NCI-H2081 treated with DMSO at 0.1 percent for 48 hours (cell line): ENCODE measurements around the gene ICAM1.

Experiments used
- DNase-seq: peaks from one replicate; lab custom pipeline; 2025; lab: John Stamatoyannopoulos, UW

Gene ICAM1

DNA sequence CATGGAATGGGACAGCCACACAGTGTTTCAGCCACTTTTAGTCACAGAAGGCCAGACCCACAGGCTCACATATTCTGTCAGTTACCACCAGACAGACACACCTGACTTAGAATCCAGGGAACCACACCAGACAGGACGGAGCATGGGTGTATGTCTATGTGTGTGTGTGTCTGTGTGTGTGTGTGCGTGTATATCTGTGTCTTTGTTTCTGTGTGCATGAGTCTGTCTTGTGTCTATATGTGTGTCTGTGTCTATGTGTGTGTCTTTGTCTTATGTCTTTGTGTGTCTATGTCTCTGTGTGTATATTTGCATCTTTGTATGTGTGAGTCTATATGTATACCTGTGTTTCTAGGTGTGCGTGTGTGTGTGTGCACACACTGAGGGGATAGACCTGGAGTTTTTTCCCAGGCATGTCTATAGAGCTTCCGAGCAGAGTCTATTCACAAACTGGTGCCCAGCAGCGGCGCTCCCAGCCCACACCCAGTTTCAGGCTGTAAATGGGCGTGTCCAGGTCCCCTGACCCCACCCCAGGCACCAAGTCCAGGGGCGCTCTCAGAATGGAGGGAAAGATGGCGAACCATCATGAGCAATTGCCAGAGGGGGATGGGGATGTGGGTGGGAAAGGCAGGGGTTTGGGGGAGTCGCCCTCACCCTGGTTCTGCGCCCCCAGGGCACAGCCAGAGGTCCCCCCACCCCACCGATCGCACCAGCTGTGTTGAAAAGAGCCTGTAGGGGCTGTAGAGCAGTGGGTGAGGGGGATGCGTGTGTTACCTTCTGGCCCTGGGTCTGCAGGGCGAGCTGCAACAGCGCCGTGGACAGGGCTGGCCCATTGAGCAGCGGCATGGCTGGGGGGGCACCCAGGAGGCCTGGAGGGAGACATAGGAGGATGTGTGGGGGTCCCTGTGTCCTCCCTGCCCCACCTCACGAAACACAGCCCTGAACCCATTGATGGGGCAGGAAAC, 51.2 kb downstream of the ICAM1 start:
- no peak for DNase-seq

DNA sequence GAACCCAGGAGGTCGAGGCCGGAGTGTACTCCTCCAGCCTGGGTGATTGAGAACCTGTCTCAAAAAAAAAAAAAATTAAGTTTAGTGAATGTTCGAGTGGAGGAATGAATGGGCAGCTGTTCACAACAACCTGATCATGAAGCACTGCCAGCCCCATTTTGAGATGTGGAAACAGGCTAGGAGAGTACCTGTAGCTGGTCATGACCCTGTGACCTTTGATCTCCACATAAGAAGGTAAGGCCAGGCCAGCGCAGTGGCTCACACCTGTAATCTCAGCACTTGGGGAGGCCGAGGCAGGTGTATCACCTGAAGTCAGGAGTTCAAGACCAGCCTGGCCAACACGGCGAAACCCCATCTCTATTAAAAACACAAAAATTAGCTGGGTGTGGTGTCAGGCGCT, 54.8 kb downstream of the ICAM1 start:
- DNase-seq: no peak

DNA sequence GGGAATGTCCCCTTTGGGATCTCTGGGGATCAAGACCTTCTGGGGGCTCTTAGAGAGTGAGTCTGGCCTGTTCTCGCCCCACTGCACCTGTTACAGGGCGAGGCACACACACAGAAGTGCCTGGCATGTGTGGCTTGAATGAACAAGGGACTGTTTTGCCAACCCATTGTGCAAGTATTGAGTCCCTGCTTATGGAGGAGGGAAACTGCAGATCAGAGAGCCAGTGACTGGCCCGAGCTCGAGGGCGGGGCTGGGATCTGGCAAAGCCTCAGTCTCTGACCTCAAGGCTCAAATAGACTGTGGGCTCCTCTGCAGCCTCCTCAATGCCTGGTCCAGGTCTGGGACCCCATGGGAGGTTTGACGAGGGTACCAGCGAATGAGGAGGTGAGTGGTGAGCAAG, 56.9 kb downstream of the ICAM1 start:
- DNase-seq: no peak

DNA sequence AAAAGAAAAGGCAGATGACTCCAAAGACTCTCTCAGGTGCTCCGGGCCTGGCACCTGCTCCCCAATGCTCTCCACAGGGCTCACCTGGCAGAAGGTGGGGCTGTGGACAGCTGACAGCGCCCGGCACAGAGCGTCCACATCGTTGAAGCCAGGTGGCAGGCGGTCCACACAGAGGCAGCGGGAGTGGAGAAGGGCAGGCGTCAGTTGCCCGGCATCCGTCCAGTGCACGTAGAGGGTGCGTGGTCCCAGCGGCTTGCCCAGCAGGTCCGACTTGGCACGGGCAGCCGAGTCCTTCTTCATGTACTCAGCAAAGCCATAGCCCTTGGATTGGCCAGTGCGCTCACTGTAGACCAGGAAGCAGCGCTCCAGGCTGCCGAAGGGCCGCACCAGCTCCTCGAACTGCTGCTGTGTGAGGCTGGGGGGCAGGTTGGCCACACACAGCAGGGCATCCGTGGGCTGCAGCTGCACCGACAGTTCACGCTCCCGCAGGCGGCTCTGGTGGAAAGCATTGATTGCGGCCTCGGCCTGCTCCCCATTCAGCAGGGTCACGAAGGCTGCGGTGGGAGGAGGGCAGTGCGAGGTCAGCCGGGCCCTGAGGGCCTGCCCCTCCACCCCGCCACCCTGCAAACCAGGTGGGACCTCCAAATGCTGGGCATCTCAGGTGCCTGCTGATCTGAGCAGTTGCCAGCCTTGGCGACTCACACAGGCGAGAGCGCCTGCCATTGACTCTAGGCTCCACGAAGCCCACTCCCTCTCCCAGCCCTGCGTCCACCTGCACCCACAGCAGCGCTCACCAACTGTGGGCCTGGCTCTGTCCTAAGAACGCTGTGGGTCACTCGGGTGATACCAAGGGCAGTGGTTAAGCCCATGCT, 57.9 kb downstream of the ICAM1 start:
- DNase-seq: no peak

DNA sequence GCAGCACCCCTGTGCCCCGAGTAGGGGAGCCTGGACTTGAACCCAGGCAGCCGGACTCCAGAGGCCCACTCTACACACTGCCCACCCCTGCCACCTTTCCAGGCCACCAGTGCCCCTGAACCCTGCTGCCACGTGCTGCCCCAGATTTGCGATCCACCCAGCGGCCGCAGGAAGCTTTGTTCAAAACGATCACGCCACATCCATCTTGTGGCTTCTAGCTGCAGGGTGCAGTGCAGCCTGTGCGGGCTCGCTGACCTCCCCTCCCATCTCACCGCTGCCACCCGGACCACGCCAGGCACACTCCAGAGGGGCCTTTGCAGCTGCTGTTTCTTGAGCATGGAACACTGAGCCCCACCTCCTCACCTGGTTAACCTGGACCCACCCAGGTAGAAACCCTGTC, 58.6 kb downstream of the ICAM1 start:
- DNase-seq: no peak

DNA sequence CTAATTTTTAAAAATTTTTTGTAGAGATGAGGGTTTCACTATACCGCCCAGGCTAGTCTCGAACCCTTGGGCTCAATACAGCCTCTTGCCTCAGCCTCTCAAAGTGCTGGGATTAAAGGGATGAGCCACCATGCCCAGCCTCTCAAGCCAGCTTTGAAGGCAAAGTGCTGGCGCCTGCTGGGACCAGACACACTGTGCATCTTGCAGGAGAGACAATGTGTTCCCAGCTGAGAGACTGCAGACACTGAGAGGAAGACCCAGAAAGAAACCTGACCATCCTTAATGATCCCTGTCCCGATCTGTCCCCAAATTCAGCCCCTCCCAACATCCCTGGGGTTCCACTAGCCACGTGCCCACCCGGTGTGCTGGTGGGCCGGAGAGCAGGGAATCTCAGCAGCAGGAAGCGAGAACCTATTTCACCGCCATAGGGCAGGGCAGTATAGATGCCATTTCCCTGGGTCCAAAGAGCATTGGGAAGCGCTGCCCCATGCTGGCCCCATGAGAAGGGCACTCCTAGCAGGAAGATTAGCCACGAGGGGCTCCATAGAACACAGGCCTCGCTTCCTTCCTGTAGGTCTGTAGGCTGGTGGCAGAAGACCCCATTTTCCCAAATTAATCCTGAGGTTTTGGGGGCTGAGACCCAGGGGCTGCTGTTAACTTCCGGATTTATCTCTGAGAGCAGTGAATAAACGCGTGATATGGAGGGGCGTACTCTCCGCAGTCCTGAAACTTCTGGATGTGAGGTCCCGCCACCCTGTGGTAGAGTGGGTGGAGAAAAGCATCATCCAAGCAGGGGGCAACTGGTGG, 61.4 kb downstream of the ICAM1 start:
- DNase-seq: no peak

DNA sequence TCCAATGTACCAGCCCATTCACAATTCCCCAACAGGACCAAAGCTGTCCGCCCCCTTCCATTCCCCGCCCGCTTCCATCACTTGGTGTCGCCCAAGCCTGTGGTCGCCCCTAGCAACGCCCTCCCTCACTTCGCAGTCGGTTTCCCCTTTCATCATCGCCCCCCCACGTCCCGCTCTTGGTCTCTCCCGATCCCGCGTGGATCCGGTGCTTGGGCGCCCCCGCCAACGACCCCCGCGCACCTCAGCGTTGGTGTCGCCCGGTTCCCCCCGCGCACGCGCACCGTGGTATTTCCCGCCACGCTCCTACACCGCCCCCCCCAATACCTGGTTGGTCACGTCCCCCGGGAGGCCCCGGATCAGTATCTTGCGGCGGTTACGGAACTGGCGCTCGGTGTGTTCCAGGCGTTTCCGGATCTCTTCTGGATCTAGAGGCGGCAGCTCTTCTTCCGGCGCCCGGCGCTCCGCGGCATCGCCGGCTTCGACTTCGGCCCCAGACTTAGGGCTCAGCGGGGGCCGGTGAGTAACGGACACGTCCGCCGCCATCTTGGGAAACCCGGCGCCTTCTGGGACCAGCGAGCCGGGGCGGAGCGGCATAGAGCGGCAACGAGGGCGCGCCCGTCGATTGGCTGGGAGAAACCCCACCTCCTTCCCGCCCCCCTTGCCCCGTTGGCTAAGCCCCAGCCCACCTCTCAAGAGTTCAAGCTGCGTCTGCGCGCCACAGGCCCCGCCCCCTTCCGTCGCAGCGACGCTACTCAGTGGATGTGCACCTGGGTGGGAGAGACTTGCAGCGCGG, 62.2 kb downstream of the ICAM1 start, which contains the start of gene RAVER1:
Gene RAVER1 (minus strand): TSS at position 565 of the 793 bp plus-strand sequence. CDS start 22 bp downstream, at position 543.
- peak; percentile 81 for DNase-seq

DNA sequence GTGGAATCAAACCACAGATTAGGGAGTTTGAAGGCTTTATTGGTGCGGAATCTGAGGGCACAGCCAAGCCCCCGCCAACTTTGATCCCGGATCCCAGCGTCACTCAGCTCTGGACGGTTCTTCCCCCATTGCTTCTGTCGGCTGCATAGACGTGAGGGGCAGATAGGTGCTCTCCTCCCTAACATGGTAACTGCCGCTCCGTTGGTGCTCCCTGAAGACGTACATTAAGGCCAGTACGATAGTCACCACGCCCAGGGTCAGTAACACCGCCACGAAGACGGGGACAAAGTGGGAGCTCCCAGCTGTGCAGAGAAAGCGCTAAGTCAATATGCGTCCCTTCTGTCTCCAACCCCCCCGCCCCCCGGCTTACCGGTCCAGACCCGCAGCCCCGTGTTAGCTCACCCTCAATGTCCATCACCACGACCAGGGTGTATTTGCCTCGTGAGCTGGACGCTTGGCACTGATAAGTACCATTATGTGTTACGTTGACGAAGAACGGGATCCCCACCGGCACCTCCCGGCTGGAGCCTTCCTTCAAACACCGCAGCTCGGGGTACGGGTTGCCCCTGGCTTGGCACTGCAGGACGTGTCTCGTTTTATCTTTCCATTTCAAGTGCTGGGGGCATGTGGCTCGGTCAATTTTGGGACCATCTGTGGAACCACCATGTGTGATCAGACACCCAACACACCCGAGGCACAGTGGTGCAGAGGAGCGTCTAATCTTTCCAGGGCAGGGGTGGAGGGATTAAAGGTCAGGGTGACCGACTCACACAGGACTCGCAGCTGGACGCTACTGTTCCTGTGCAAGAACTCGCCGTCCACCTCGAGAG, 63.1 kb downstream of the ICAM1 start:
- no peak for DNase-seq

DNA sequence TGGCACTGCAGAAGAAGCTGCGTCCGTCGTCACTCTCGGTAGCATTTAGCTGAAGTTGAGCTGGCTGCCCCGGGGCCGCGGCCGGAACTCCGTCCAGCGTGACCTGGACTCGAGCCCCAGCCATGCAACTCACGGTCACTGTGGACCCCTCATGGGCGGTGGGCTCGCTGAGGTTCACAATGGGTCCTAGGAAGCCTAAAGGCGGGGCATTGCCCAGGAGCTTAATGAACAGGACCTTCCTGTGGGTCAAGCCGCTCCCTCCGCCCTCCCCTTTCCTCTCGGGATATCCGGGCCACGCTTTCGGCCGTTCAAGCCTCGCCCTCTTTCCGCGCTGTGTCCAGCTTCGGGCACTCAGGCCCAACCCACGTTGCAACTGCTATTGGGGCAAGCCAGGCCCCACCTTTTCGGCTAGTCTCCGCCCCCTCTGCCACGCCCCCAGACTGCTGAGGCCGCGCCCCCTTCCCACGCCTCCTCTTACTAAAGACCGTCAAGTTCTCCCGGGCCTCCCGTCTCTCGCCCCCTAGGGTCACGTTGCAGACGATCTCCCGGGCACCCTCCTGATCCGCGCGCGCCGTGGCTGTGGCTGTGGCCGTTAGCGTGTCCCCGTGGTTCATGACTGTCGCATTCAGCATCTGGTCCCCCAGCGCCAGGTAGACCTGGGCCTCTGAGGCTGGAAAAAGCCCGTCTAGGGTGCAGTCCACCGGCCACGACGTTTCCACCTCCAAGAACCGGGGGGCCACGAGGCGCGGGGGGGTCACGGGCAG, 63.9 kb downstream of the ICAM1 start:
- DNase-seq: no peak

DNA sequence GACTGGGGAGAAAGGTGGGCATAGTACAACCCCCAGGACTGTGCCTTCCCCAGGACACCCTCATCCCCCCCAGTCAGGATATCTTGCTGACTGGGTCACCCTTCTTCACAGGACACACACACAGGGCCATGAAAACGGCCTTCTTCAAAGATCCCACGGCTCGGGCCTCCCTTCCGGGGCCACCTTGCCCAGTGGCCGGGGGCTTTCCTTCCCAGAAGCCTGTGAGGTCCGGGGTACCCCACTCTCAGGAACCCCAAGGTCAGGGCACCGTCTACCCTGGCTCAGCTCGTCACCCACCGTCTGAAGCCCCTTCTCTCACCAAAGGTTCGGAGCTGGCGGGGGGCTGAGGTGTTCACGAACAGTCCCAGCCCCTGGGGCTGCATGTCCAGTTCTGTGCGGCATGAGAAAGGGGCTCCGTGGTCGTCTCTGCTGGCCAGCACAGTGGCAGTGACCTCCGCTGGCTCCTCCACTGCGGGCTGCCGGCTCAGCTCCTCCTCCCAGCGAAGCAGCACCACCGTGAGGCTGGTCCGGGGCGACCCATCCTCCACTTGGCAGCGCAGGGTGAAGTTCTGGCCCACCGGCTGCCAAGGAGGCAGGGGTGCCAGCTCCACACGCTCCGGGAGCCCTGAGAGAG, 64.5 kb downstream of the ICAM1 start:
- no peak for DNase-seq
